ENCODE data around the gene TNIP1. TPM values are rescaled to one million over a fixed set of nuclear protein-coding genes. Genes with fewer than 3 reads are reported as not detected.

TNIP1 gene
- total RNA-seq, 2 experiments from 2014 or later: 351 to 408 TPM

DNA sequence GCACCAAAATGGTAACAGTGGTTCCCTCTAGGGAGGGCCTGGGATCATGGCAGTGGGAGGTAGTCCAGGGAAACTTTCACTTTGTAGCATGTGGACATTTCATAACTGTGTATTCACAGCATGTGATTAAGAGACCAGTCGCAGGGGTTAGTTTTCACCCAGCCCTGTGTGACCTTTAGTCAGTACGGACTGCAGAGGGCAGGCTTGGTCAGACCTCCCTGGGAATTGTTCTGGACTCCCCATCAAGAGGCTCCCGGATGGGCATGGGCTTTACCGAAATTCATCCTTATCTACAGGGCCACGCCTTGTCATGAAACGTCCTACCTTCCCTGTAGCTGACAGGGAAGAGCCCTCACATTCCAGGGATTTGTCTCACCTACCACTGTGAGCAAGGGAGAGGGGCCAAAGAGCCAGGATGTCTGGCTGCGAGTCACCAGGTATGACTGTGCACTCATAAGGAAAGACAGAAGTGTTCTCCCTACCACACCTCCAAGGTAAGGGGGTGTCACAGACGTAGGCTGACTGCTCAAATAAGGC, 40.6 kb downstream of the TNIP1 start:
- ChIA-PET POLR2A (no interaction called here), CTCF (interaction anchor here (0.7 to 6.3 kb wide), 7 partner anchors 9 to 997 kb away, joined by 3 to 49 read pairs (median 5); no protein-coding TSS in a partner anchor)
- no peak for DNase-seq
- Mint-ChIP-seq H3K36me3 (ENCODE audit: low read depth) (peaks cover 77% of the 10 kb centered on the region), H3K27me3 (no peaks in the 10 kb centered on the region), H3K27ac (no peak overlapping the region), H3K4me1 (peaks cover 19% of the 10 kb centered on the region), H3K4me3 (no peak overlapping the region), H3K9me3 (ENCODE audit: low read depth) (no peaks in the 10 kb centered on the region)
- intact Hi-C loops (cut with DNase I, micrococcal nuclease): no loop called here
- no peak for ATAC-seq

DNA sequence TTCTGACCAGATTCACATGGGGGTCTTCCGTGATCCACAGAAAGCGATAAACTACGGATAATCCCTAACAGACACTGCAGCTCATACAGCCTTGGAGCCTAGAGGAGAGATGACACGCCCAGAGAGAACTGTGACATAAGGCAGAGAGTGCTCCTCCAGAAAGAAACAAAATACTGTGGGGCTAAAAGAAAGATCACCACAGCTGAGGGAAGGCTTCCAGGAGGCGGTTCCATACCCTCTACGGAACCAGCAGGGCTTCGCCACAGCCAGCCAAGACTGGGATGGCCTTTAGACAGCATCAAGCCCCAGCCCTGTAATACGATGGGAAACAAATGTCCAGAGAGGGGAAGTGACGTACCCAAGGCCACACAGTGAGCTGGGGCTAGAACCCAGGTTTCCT, 41.2 kb downstream of the TNIP1 start:
- Mint-ChIP-seq H3K4me1 (peaks cover 19% of the 10 kb centered on the region), H3K27me3 (no peaks in the 10 kb centered on the region), H3K4me3 (no peak overlapping the region), H3K36me3 (ENCODE audit: low read depth) (peaks cover 81% of the 10 kb centered on the region), H3K27ac (peak overlapping the region; percentile 42), H3K9me3 (ENCODE audit: low read depth) (no peaks in the 10 kb centered on the region)
- ChIA-PET CTCF (interaction anchor here (0.7 to 6.3 kb wide), 3 partner anchors 9 to 76 kb away, joined by 4 to 49 read pairs (median 12); no protein-coding TSS in a partner anchor), POLR2A (no interaction called here)
- no peak for ATAC-seq
- DNase-seq: no peak
- intact Hi-C loops (cut with DNase I, micrococcal nuclease): no loop called here

DNA sequence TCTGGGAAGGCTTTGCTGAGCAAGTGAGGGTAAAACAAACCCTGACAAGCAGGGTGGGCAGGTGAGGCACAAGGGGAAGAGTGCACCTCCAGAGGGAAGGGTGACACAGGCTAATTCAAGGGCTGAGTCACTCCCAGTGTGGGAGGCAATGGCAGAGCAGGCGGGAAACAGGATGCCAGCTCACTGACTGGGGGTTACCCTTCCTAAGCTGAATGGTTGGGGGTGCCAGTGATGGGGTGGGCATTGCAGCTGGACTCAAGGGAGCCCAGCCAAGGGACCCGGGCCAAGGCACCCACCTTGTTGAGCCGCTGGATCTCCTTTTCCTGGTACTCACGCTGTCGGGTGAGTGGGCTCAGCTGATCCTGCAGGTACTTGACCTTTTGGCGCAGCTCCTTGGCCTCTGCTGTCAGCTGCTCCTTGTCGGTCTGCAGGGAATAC, 42.0 kb downstream of the TNIP1 start:
- ChIA-PET POLR2A (no interaction called here), CTCF (interaction anchor here (0.7 to 6.3 kb wide), 4 partner anchors 10 to 126 kb away, joined by 4 to 49 read pairs (median 8); no protein-coding TSS in a partner anchor)
- Mint-ChIP-seq H3K27ac (peak overlapping the region; percentile 48), H3K4me3 (no peak overlapping the region), H3K27me3 (no peaks in the 10 kb centered on the region), H3K9me3 (ENCODE audit: low read depth) (no peaks in the 10 kb centered on the region), H3K4me1 (peaks cover 19% of the 10 kb centered on the region), H3K36me3 (ENCODE audit: low read depth) (peaks cover 84% of the 10 kb centered on the region)
- intact Hi-C loops (cut with DNase I, micrococcal nuclease): no loop called here
- ATAC-seq: peak; percentile 83
- peak; percentile 69 for DNase-seq

DNA sequence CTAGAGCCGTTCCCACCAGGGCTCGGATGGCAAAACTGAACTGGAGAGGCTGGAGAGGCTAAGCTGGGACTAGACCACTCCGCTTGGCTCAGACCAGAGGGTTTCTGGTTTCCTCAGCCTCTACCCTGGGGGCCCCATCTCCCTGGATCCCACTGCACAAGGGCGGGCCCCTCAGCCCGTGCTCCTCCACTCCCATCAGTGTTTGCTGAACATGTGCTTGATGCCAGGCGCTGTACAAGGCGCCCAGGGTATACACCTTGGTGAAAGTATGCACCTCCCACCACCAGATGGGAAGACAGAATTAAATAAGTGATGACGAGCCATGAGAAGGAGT, 42.5 kb downstream of the TNIP1 start:
- H3K27ac Mint-ChIP-seq: peak overlapping the region; percentile 48
- no peak for DNase-seq
- H3K36me3 Mint-ChIP-seq (ENCODE audit: low read depth): peaks cover 84% of the 10 kb centered on the region
- intact Hi-C loops (cut with DNase I, micrococcal nuclease): no loop called here
- H3K9me3 Mint-ChIP-seq (ENCODE audit: low read depth): no peaks in the 10 kb centered on the region
- ChIA-PET CTCF (interaction anchor here (1.6 to 6.3 kb wide), 3 partner anchors 10 to 127 kb away, joined by 5 to 49 read pairs (median 12); no protein-coding TSS in a partner anchor), POLR2A (no interaction called here)
- peaks cover 19% of the 10 kb centered on the region for H3K4me1 Mint-ChIP-seq
- H3K4me3 Mint-ChIP-seq: no peak overlapping the region
- ATAC-seq: peak; percentile 5
- H3K27me3 Mint-ChIP-seq: no peaks in the 10 kb centered on the region

DNA sequence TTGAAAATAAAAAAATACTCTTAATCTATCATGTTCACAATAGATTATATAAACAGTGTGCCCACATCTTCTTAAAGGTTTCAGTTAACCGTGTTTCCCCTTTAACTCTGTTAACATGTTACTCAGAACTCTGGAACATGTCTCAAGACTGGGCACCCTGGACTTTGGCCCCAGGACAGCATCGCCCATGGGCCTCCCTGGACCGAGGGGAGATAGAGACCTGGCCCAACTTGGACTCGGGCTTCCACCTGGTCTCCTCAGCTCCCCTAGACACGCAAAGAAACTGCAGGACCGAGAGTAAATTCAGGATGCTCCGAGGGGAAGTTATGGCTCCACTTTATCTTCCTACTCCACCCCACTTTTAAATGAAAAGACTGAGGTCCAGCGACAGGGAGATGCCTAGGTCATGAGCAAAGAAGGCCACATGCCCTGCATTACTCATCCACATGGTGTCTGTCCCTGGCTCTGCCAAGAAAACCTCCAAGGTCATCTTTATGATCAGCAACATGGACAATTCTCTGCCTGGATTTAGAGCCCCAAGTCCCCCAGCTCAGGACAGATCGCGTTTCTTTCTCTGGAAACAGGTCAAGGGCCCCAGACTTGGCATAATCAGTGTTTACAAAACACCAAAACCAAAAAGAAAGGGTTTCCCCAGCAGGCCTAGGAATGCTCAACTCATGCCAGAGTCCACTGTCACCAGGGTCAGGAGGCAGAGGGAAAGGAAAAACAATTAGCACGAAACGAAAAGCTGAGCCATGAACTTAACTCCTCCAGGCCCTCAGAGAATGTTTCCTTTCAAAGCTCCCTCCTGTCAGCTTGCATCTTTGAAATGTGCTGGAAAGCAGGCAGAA, 43.0 kb downstream of the TNIP1 start:
- peak; percentile 0 for DNase-seq
- Mint-ChIP-seq H3K4me3 (no peak overlapping the region), H3K27ac (no peak overlapping the region), H3K9me3 (ENCODE audit: low read depth) (no peaks in the 10 kb centered on the region), H3K27me3 (no peaks in the 10 kb centered on the region), H3K36me3 (ENCODE audit: low read depth) (peaks cover 84% of the 10 kb centered on the region), H3K4me1 (peaks cover 19% of the 10 kb centered on the region)
- intact Hi-C loops (cut with DNase I, micrococcal nuclease): no loop called here
- ChIA-PET POLR2A (interaction anchor here (0.7 kb wide), 1 partner anchor 27 kb away, joined by 3 read pairs; no protein-coding TSS in a partner anchor), CTCF (interaction anchor here (1.6 to 6.3 kb wide), 4 partner anchors 11 to 127 kb away, joined by 5 to 49 read pairs (median 14); no protein-coding TSS in a partner anchor)
- ATAC-seq: no peak

DNA sequence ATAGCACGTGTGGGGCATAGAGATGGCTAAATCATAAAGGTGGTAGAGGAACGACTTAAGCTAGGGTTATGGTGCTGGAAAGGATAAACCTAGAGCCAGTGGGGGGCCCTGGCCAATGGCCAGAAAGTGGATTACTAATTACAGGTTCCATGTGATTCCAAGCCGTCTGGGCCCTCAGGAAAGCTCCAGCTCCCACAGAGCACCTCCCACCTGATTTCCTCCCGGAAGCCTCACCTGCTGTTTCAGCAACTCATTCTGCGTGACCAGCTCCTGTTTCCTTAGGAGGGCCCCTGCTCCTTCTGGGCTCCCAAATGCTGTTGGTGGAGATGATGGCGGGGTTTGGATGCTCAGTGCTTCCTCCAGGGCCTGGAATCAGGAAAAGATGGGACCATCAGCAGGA, 44.3 kb downstream of the TNIP1 start:
- CTCF ChIA-PET: interaction anchor here (2.9 to 6.3 kb wide), 2 partner anchors 12 to 79 kb away, joined by 17 to 49 read pairs; no protein-coding TSS in a partner anchor
- Mint-ChIP-seq H3K27me3 (no peaks in the 10 kb centered on the region), H3K4me3 (no peak overlapping the region), H3K36me3 (ENCODE audit: low read depth) (peaks cover 85% of the 10 kb centered on the region), H3K27ac (no peak overlapping the region), H3K9me3 (ENCODE audit: low read depth) (no peaks in the 10 kb centered on the region), H3K4me1 (peaks cover 19% of the 10 kb centered on the region)
- intact Hi-C loops (cut with DNase I, micrococcal nuclease): no loop called here
- DNase-seq (no peak), ATAC-seq (no peak)
- POLR2A ChIA-PET: no interaction called here

DNA sequence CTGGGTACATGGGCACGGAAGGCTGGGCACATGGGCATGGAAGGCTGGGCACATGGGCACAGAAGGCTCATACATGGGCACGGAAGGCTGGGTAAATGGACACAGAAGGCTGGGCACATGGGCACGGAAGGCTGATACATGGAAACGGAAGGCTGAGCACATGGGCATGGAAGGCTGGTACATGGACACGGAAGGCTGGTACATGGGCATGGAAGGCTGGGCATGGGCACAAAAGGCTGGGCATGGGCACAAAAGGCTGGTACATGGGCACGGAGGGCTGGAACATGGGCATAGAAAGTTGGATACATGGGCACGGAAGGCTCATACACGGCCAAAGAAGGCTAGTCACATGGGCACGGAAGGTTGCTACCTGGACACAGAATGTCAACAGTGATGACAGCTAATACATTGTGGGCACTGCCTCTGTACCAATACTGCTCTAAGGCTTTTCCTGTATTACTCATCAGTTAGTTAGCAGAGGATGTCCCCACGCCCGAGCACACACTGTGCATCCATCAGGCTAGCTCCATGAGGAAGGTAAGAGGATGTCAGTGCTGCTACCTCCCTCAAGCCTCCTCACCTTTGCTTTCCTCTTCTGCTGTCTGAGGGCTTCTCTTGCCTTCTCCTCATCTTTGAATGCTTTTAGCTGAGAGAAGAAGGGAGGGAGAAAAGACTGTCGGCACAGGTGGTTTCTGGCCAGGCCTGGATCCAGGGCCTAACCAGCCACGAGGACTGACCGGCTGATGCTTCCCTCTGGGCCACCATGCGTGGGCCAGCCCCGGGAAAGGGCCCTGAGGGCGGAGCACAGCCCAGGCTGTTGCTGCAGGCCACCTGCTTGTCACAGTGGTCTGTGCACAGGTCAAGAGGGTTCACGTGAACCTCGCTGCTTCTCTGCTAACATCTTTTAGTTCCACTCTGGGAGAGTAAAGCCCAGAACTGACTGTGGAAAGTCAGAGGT, 46.1 kb downstream of the TNIP1 start:
- Mint-ChIP-seq H3K27ac (no peak overlapping the region), H3K27me3 (no peaks in the 10 kb centered on the region), H3K36me3 (ENCODE audit: low read depth) (peaks cover 84% of the 10 kb centered on the region), H3K4me1 (peaks cover 12% of the 10 kb centered on the region), H3K4me3 (no peak overlapping the region), H3K9me3 (ENCODE audit: low read depth) (no peaks in the 10 kb centered on the region)
- DNase-seq: no peak
- POLR2A ChIA-PET: no interaction called here
- intact Hi-C loops (cut with DNase I, micrococcal nuclease): no loop called here
- ATAC-seq: peak; percentile 31
- CTCF ChIA-PET: interaction anchor here (0.8 to 6.3 kb wide), 5 partner anchors 14 to 245 kb away, joined by 3 to 49 read pairs (median 3); no protein-coding TSS in a partner anchor

DNA sequence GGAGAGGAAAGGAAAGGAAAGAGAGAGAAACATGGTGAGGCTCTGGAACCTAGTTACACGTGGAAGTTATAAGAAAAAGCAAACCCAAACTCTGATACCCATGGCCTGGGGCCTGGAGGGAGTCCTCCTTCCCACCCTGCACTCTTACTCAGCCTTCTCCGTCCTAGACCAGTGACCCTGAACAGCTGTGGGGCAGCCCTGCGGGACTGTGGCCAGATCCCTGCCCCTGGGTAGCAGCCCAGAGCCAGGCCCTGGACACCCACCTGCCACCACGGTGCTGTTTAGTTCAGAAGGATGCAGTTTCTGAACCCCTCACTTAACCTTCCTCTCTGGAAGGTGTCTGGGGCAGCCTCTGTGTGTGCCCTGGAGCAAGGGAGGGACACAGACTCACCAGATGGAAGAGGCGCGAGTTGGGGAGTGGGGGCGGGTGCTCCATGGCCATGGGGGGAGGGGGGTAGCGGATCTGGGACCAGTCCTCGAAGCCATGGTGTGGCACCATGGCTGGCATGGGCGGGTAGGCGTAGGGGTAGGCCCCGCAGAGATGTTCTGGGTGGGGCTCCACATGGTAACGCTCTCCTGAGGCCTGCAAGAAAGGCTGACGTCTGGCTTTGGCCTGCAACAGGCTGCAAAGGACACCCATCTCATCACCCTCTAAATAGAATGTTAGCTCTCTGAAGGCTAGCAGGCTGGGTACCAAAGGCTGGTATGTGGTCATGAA, 47.5 kb downstream of the TNIP1 start:
- CTCF ChIA-PET: no interaction called here
- Mint-ChIP-seq H3K4me1 (peaks cover under 1% of the 10 kb centered on the region), H3K9me3 (ENCODE audit: low read depth) (no peaks in the 10 kb centered on the region), H3K27me3 (no peaks in the 10 kb centered on the region), H3K4me3 (no peak overlapping the region), H3K36me3 (ENCODE audit: low read depth) (peaks cover 87% of the 10 kb centered on the region), H3K27ac (no peak overlapping the region)
- intact Hi-C loops (cut with DNase I, micrococcal nuclease): no loop called here
- ATAC-seq (no peak), DNase-seq (no peak)
- POLR2A ChIA-PET: no interaction called here

DNA sequence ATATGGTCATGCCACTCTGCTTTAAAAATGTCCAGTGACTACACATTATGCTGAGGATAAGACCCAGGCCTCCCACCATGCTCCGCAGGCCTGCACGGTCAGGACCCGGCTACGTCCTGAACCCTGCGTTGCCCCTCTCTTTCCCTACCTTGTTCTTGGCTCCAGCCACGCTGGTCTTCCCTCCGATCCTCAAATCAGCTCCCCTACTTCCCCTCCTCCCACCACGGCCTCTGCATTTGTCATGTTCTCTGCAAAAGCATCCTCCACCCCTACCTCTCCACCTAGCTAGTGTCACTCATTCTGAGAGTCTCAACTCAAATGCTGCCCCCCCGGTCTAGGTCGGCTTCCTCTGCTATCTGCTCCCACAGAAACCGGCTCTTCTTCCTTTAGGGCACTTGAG, 49.3 kb downstream of the TNIP1 start:
- H3K36me3 Mint-ChIP-seq (ENCODE audit: low read depth): peaks cover 86% of the 10 kb centered on the region

DNA sequence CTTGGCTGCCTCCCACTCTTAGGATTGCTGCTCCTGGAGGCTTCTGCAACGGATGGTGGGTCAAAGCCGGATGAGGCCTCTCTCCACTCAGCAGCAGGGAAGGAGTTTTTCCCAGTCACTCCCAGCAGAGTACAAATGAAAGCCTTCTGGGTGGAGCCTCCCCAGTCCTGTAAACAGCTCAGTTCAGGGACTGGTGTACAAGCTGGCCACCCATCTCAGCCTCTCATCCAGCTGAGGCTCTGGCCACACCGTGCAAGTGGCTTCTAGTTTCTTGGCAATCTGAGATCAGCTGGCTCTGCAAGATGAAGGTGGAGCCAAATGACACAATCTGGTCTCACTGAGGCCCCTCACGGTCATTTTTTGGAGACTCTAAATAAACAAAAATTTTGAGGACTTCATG, 50.5 kb downstream of the TNIP1 start:
- no peak overlapping the region for H3K4me3 Mint-ChIP-seq
- H3K27me3 Mint-ChIP-seq: no peaks in the 10 kb centered on the region
- no peak overlapping the region for H3K27ac Mint-ChIP-seq
- H3K4me1 Mint-ChIP-seq: no peaks in the 10 kb centered on the region
- POLR2A ChIA-PET: interaction anchor here (0.6 kb wide), 1 partner anchor 68 kb away, joined by 5 read pairs; no protein-coding TSS in a partner anchor
- intact Hi-C loops (cut with DNase I, micrococcal nuclease): no loop called here
- DNase-seq (no peak), ATAC-seq (no peak)
- peaks cover 78% of the 10 kb centered on the region for H3K36me3 Mint-ChIP-seq (ENCODE audit: low read depth)
- no peaks in the 10 kb centered on the region for H3K9me3 Mint-ChIP-seq (ENCODE audit: low read depth)
- CTCF ChIA-PET: interaction anchor here (0.6 to 1.7 kb wide), 2 partner anchors 18 to 133 kb away, joined by 3 read pairs; no protein-coding TSS in a partner anchor

More for the DNA sequence above, 49.3 kb downstream of the TNIP1 start:
- ATAC-seq (no peak), DNase-seq (no peak)
- intact Hi-C loops (cut with DNase I, micrococcal nuclease): no loop called here
- Mint-ChIP-seq H3K4me1 (no peaks in the 10 kb centered on the region), H3K9me3 (ENCODE audit: low read depth) (no peaks in the 10 kb centered on the region), H3K27me3 (no peaks in the 10 kb centered on the region), H3K27ac (no peak overlapping the region), H3K4me3 (no peak overlapping the region)
- ChIA-PET CTCF (interaction anchor here (0.6 to 1.7 kb wide), 2 partner anchors 17 to 424 kb away, joined by 3 to 4 read pairs; no protein-coding TSS in a partner anchor), POLR2A (no interaction called here)

Data from activated CD4-positive, alpha-beta T cell treated with anti-CD3 and anti-CD28 coated beads for 36 hours (primary cell).